Activated T-cell treated with anti-CD3 and anti-CD28 coated beads for 1 hour (primary cell): ENCODE measurements around the gene CACNA1C.

Experiments used
- DNase-seq: peaks from one replicate; pipeline ENCODE4 v3.0.0-alpha.2; 2020; ENCODE audit warnings: low read depth

Gene CACNA1C

GRCh38 chr12:2372178-2372577 lies 319.4 kb downstream of the CACNA1C start:
- no peak for DNase-seq

- no peak for DNase-seq
Measured at GRCh38 chr12:2372735-2373134, 319.9 kb downstream of the CACNA1C start.

GRCh38 chr12:2373307-2373706 lies 320.5 kb downstream of the CACNA1C start:
- no peak for DNase-seq

GRCh38 chr12:2374092-2374906 lies 321.5 kb downstream of the CACNA1C start:
- DNase-seq = no peak

- no peak for DNase-seq
Measured at GRCh38 chr12:2375871-2376270, 323.1 kb downstream of the CACNA1C start.

- DNase-seq = no peak
Measured at GRCh38 chr12:2376908-2377657, 324.3 kb downstream of the CACNA1C start.

- DNase-seq = no peak
Measured at GRCh38 chr12:2378835-2379330, 326.1 kb downstream of the CACNA1C start.

GRCh38 chr12:2380946-2381345 lies 328.2 kb downstream of the CACNA1C start:
- no peak for DNase-seq

GRCh38 chr12:2382370-2383155 lies 329.8 kb downstream of the CACNA1C start:
- no peak for DNase-seq

- DNase-seq = no peak
Measured at GRCh38 chr12:2383325-2384028, 330.7 kb downstream of the CACNA1C start.

- DNase-seq = no peak
Measured at GRCh38 chr12:2384029-2384386, 331.2 kb downstream of the CACNA1C start.

- DNase-seq = no peak
Measured at GRCh38 chr12:2384533-2385351, 332.0 kb downstream of the CACNA1C start.

- no peak for DNase-seq
Measured at GRCh38 chr12:2385529-2385928, 332.7 kb downstream of the CACNA1C start.

- DNase-seq = no peak
Measured at GRCh38 chr12:2386566-2386965, 333.8 kb downstream of the CACNA1C start.

- no peak for DNase-seq
Measured at GRCh38 chr12:2387103-2387834, 334.5 kb downstream of the CACNA1C start.

- no peak for DNase-seq
Measured at GRCh38 chr12:2389079-2389790, 336.4 kb downstream of the CACNA1C start.

GRCh38 chr12:2390133-2390532 lies 337.3 kb downstream of the CACNA1C start:
- no peak for DNase-seq

- no peak for DNase-seq
Measured at GRCh38 chr12:2390850-2391390, 338.1 kb downstream of the CACNA1C start.

- DNase-seq = no peak
Measured at GRCh38 chr12:2391740-2392331, 339.0 kb downstream of the CACNA1C start.
